PC-3 (cell line): ENCODE data around the gene CST6. TPM values are rescaled to one million over a fixed set of nuclear protein-coding genes. Genes with fewer than 3 reads are reported as not detected.

Experiments
- ATAC-seq: fragments of 200-7000 bp; cut with Tn5 transposase; 2 replicates; pipeline ENCODE4 v1.9.1; 2020; ENCODE audit warnings: mild to moderate bottlenecking, moderate library complexity
- BruUV-seq: library from RNA; stranded (reverse); fragments of 400-500 nt; replicated peaks from 2 replicates; lab custom pipeline; 2021; lab: Mats Ljungman, UMichigan
- CTCF ChIA-PET: fragments of 300-600 bp; sonication (Branson Sonifier 250); formaldehyde crosslinking; loops from one replicate; lab custom pipeline; 2022; ENCODE audit warnings: antibody characterized with exemption; lab: Charles Lee
- POLR2A ChIA-PET: fragments of 300-600 bp; sonication (Branson Sonifier 250); formaldehyde crosslinking; loops from one replicate; lab custom pipeline; 2022; ENCODE audit warnings: antibody characterized with exemption; ENCODE audit not compliant: unreplicated experiment; lab: Charles Lee
- DNase-seq: peaks from one replicate; pipeline ENCODE4 v3.0.0-alpha.2; 2015
- H2AFZ ChIP-seq: fragments of 300-600 bp; sonication (generic); 2 replicates; pipeline ENCODE4 v1.6.0; 2016; ENCODE audit warnings: antibody characterized with exemption, low read length
- H3F3A ChIP-seq: fragments of 300-600 bp; sonication (generic); one replicate; pipeline ENCODE4 v1.6.0; 2017; ENCODE audit warnings: antibody characterized with exemption, low read length, control low read depth, mild to moderate bottlenecking; ENCODE audit not compliant: unreplicated experiment
- H3K27ac ChIP-seq: fragments of 300-600 bp; sonication (generic); 2 replicates; pipeline ENCODE4 v1.5.1; 2016; ENCODE audit warnings: mild to moderate bottlenecking, low read length
- H3K27me3 ChIP-seq: fragments of 300-600 bp; sonication (generic); 2 replicates; pipeline ENCODE4 v1.6.1; 2016; ENCODE audit warnings: low read length, mixed read lengths
- H3K36me3 ChIP-seq: fragments of 300-600 bp; sonication (generic); 2 replicates; pipeline ENCODE4 v1.6.1; 2016; ENCODE audit warnings: low read depth, mixed run types, low read length, mixed read lengths
- H3K4me1 ChIP-seq: fragments of 300-600 bp; sonication (generic); 2 replicates; pipeline ENCODE4 v1.5.1; 2016; ENCODE audit warnings: low read length; ENCODE audit not compliant: insufficient read depth
- H3K4me2 ChIP-seq: fragments of 300-600 bp; sonication (generic); 2 replicates; pipeline ENCODE4 v1.6.0; 2016; ENCODE audit warnings: low read length
- H3K4me3 ChIP-seq: fragments of 300-600 bp; sonication (generic); 2 replicates; pipeline ENCODE4 v1.5.1; 2016; ENCODE audit warnings: mild to moderate bottlenecking, low read length, mixed read lengths
- H3K79me2 ChIP-seq: fragments of 300-600 bp; sonication (generic); 2 replicates; pipeline ENCODE4 v1.6.1; 2017; ENCODE audit warnings: low read length, mixed read lengths
- H3K9ac ChIP-seq: fragments of 300-600 bp; sonication (generic); 2 replicates; pipeline ENCODE4 v1.6.0; 2016; ENCODE audit warnings: mild to moderate bottlenecking, low read length
- H3K9me2 ChIP-seq: fragments of 300-600 bp; sonication (generic); replicated peaks from 2 replicates; pipeline ENCODE4 v1.6.1; 2016; ENCODE audit warnings: mixed run types, low read length, mixed read lengths
- H3K9me3 ChIP-seq: fragments of 300-600 bp; sonication (generic); 2 replicates; pipeline ENCODE4 v1.6.1; 2016; ENCODE audit warnings: low read length, mixed read lengths
- H4K20me1 ChIP-seq: fragments of 300-600 bp; sonication (generic); 2 replicates; pipeline ENCODE4 v1.6.1; 2016; ENCODE audit warnings: low read length, mixed read lengths
- EZH2 ChIP-seq: fragments of 300-600 bp; sonication (generic); IDR thresholded peaks from one replicate; pipeline ENCODE4 v1.6.1; 2017; ENCODE audit warnings: antibody characterized with exemption, mild to moderate bottlenecking, low read length; ENCODE audit not compliant: unreplicated experiment
- EZH2phosphoT487 ChIP-seq: fragments of 300-600 bp; sonication (generic); IDR thresholded peaks from 2 replicates; pipeline ENCODE4 v1.6.1; 2018; ENCODE audit warnings: mild to moderate bottlenecking, antibody characterized with exemption, low read length, borderline replicate concordance
- intact Hi-C: fragments of 100-400 bp; cut with micrococcal nuclease; formaldehyde crosslinking; loops from 2 replicates; pipeline ENCODE4 v1.9.0; 2023
- total RNA-seq: library from RNA; depleted of rRNA; stranded (reverse); fragments of >200 nt; gene quantifications from 2 replicates; pipeline ENCODE4 v1.2.3, GENCODE V29; 2014
- TF ChIP-seq, protein P1 (sequence below): fragments of 300-600 bp; sonication (generic); conservative IDR thresholded peaks from 2 replicates; pipeline ENCODE4 v1.5.1; 2017; ENCODE audit warnings: antibody characterized with exemption, low read depth, mild to moderate bottlenecking, low read length

CST6 gene
- total RNA-seq, 1 experiment from 2014 or later = 84.2 TPM

GRCh38 chr11:65982824-65983588 lies 28.8 kb upstream of the CST6 start:
- no peak for ATAC-seq
- no peaks in the 10 kb centered on the region for H3K4me1 ChIP-seq

GRCh38 chr11:65983589-65983987 lies 28.2 kb upstream of the CST6 start:
- DNase-seq = no peak
- no peaks in the 10 kb centered on the region for H3K27me3 ChIP-seq
- TF ChIP-seq EZH2phosphoT487 (no peak), EZH2 (no peak)
- TF ChIP-seq, protein P1, sequence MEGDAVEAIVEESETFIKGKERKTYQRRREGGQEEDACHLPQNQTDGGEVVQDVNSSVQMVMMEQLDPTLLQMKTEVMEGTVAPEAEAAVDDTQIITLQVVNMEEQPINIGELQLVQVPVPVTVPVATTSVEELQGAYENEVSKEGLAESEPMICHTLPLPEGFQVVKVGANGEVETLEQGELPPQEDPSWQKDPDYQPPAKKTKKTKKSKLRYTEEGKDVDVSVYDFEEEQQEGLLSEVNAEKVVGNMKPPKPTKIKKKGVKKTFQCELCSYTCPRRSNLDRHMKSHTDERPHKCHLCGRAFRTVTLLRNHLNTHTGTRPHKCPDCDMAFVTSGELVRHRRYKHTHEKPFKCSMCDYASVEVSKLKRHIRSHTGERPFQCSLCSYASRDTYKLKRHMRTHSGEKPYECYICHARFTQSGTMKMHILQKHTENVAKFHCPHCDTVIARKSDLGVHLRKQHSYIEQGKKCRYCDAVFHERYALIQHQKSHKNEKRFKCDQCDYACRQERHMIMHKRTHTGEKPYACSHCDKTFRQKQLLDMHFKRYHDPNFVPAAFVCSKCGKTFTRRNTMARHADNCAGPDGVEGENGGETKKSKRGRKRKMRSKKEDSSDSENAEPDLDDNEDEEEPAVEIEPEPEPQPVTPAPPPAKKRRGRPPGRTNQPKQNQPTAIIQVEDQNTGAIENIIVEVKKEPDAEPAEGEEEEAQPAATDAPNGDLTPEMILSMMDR = no peak
- ChIA-PET POLR2A (no interaction called here), CTCF (no interaction called here)
- H3F3A ChIP-seq = peaks cover 5% of the 10 kb centered on the region
- no peak overlapping the region for H3K4me2 ChIP-seq
- BruUV-seq = no TSS peak
- H3K9me3 ChIP-seq = no peaks in the 10 kb centered on the region
- H3K9ac ChIP-seq = no peak overlapping the region
- intact Hi-C loops = loop anchor here (10.0 kb wide), 1 partner anchor 269 kb away; the partner anchor contains the start of gene KAT5
- H4K20me1 ChIP-seq = no peaks in the 10 kb centered on the region
- H3K4me3 ChIP-seq = no peak overlapping the region
- no peaks in the 10 kb centered on the region for H3K4me1 ChIP-seq
- H3K36me3 ChIP-seq = peaks cover 10% of the 10 kb centered on the region
- no peaks in the 10 kb centered on the region for H3K9me2 ChIP-seq
- H2AFZ ChIP-seq = no peak overlapping the region
- H3K79me2 ChIP-seq = no peaks in the 10 kb centered on the region
- no peak overlapping the region for H3K27ac ChIP-seq
- ATAC-seq = no peak

More at GRCh38 chr11:65982824-65983588, 28.8 kb upstream of the CST6 start:
- TF ChIP-seq, protein P1 = no peak
- no peak for TF ChIP-seq EZH2phosphoT487
- TF ChIP-seq EZH2 = no peak
- no peak overlapping the region for H3K27ac ChIP-seq
- no peak overlapping the region for H3K9ac ChIP-seq
- H3K27me3 ChIP-seq = no peaks in the 10 kb centered on the region
- ChIA-PET CTCF (interaction anchor here (0.6 kb wide), 1 partner anchor 239 kb away, joined by 3 read pairs; no protein-coding TSS in a partner anchor), POLR2A (no interaction called here)
- peaks cover 14% of the 10 kb centered on the region for H3K36me3 ChIP-seq
- H3K79me2 ChIP-seq = no peaks in the 10 kb centered on the region
- intact Hi-C loops = loop anchor here (10.0 kb wide), 1 partner anchor 268 kb away; the partner anchor contains the start of gene KAT5
- H2AFZ ChIP-seq = no peak overlapping the region
- peaks cover 5% of the 10 kb centered on the region for H3F3A ChIP-seq
- no peaks in the 10 kb centered on the region for H3K9me2 ChIP-seq
- H3K4me3 ChIP-seq = no peak overlapping the region
- TSS peak; percentile 11 for BruUV-seq
- no peak for DNase-seq
- H4K20me1 ChIP-seq = no peaks in the 10 kb centered on the region
- no peak overlapping the region for H3K4me2 ChIP-seq
- H3K9me3 ChIP-seq = no peaks in the 10 kb centered on the region

- ChIA-PET POLR2A (no interaction called here), CTCF (no interaction called here)
- Histone ChIP-seq H3K4me2 (no peak overlapping the region), H3K9ac (no peak overlapping the region), H3K4me1 (no peaks in the 10 kb centered on the region), H3K9me2 (no peaks in the 10 kb centered on the region), H4K20me1 (no peaks in the 10 kb centered on the region), H3K4me3 (no peak overlapping the region), H3K27me3 (no peaks in the 10 kb centered on the region), H3F3A (peaks cover 9% of the 10 kb centered on the region), H3K36me3 (peaks cover 3% of the 10 kb centered on the region; the same call in 1 of the 2 replicates), H3K9me3 (no peaks in the 10 kb centered on the region), H2AFZ (no peak overlapping the region), H3K79me2 (no peaks in the 10 kb centered on the region), H3K27ac (no peak overlapping the region)
- TF ChIP-seq, protein P1 = no peak
- TF ChIP-seq EZH2phosphoT487 (no peak), EZH2 (no peak)
- intact Hi-C loops = loop anchor here (10.0 kb wide), 1 partner anchor 273 kb away; the partner anchor contains the start of gene KAT5
- ATAC-seq (no peak), DNase-seq (no peak)
- BruUV-seq = no TSS peak
Observed at GRCh38 chr11:65987336-65987735, 24.5 kb upstream of the CST6 start.
